Transverse colon (tissue), 4 donors: ENCODE data around the gene TMEM200C. TPM values are rescaled to one million over a fixed set of nuclear protein-coding genes. Genes with fewer than 3 reads are reported as not detected.

Source experiments
- DNase-seq: peaks from one replicate; pipeline ENCODE4 v3.0.0-alpha.2; 2019
- H3K27ac ChIP-seq, 4 donors: fragments of 200-600 bp; sonication (generic); 2 replicates each; pipeline ENCODE4 v1.5.1; 2016 to 2018; ENCODE audit warnings: inconsistent platforms in 4 of 4
- H3K27me3 ChIP-seq: fragments of 200-600 bp; sonication (generic); 2 replicates; pipeline ENCODE4 v1.5.1; 2017; ENCODE audit warnings: inconsistent platforms
- H3K36me3 ChIP-seq, 4 donors: fragments of 200-600 bp; sonication (generic); 2 replicates each; pipeline ENCODE4 v1.5.1; 2017 to 2019; ENCODE audit warnings: inconsistent platforms in 4 of 4
- H3K4me1 ChIP-seq, 4 donors: fragments of 200-600 bp; sonication (generic); 2 replicates each; pipeline ENCODE4 v1.5.1; 2017 to 2020; ENCODE audit warnings: inconsistent platforms in 4 of 4
- H3K4me3 ChIP-seq, 4 donors: fragments of 200-600 bp; sonication (generic); 1 replicate in 1 of 4; 2 replicates in 3 of 4; pipeline versions ENCODE4 v1.5.1 to v1.6.1; 2017 to 2019; ENCODE audit warnings: inconsistent platforms in 4 of 4
- H3K9me3 ChIP-seq, 2 donors: fragments of 200-600 bp; sonication (generic); 2 replicates each; pipeline ENCODE4 v1.5.1; 2017 to 2019; ENCODE audit warnings: inconsistent platforms in 2 of 2
- EP300 ChIP-seq: sonication (generic); formaldehyde crosslinking; IDR thresholded peaks from one replicate; pipeline ENCODE4 v1.6.1; 2017; ENCODE audit warnings: antibody characterized with exemption, low read depth
- POLR2A ChIP-seq: fragments of 450-650 bp; IDR thresholded peaks from one replicate; pipeline ENCODE4 v1.6.1; 2016; ENCODE audit warnings: antibody characterized with exemption, mild to moderate bottlenecking, moderate library complexity
- POLR2AphosphoS5 ChIP-seq, 3 donors: sonication (generic); formaldehyde crosslinking; IDR thresholded peaks; one replicate each; pipeline ENCODE4 v1.6.1; 2016; ENCODE audit warnings: antibody characterized with exemption in 3 of 3
- WGBS, 2 donors: methylation state at CpG; one replicate each; pipeline ENCODE4 v1.1.5; 2018; ENCODE audit warnings: low coverage in 1 of 2; 5-methylcytosine and 5-hydroxymethylcytosine counted together
- in situ Hi-C, 4 donors: fragments of 200-750 bp; cut with MboI; loops; one replicate each; pipeline versions ENCODE4 v1.15.0 to v1.15.1; 2017; ENCODE audit warnings: low sequenced_read_pairs in 3 of 4, low pct_ligation_motif_present in 1 of 4, low pct_unique_long_range_greater_than_20kb in 1 of 4
- intact Hi-C: fragments of 100-400 bp; cut with DNase I; formaldehyde crosslinking; loops from one replicate; pipeline ENCODE4 v1.15.1; 2023; ENCODE audit warnings: low total_unique reads
- total RNA-seq, 4 donors: library from RNA; depleted of rRNA; stranded (reverse); fragments of >200 nt; gene quantifications; one replicate each; pipeline ENCODE4 v1.1.0, GENCODE V29; 2016
- TF ChIP-seq, protein P1 (sequence below), 5 experiments: fragments of 200-600 bp in 3 of 5; fragments of 450-650 bp in 2 of 5; sonication (generic) in 3 of 5; IDR thresholded peaks; 1 replicate in 2 of 5; 2 replicates in 3 of 5; pipeline ENCODE4 v1.5.1; 2016 to 2017; ENCODE audit warnings: antibody characterized with exemption in 5 of 5, inconsistent platforms in 3 of 5, mild to moderate bottlenecking in 2 of 5, moderate library complexity in 1 of 5

The TMEM200C gene
- total RNA-seq, 4 donors from 2014 or later: 0.14 to 3.7 (median 0.58) TPM

DNA sequence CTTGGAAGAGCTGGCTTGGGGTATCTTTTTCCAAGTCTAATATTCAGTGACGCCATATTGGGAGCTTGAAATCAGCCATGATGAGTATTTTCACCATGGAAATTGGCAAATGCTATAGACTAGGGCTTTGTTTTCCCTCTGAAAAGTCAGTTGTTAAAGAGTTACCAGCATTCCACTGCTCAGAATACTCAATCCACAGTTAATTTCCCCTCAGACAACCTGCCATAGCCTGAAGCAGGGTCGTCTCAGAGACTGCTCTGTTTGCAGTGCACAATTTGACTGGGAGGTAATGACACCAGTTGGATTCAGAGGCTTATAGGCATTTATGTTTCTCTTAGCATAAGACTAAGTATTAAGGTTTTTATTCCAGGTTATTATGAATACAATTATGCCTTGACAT lies 35.5 kb upstream of the TMEM200C start:
- TF ChIP-seq, protein P1, sequence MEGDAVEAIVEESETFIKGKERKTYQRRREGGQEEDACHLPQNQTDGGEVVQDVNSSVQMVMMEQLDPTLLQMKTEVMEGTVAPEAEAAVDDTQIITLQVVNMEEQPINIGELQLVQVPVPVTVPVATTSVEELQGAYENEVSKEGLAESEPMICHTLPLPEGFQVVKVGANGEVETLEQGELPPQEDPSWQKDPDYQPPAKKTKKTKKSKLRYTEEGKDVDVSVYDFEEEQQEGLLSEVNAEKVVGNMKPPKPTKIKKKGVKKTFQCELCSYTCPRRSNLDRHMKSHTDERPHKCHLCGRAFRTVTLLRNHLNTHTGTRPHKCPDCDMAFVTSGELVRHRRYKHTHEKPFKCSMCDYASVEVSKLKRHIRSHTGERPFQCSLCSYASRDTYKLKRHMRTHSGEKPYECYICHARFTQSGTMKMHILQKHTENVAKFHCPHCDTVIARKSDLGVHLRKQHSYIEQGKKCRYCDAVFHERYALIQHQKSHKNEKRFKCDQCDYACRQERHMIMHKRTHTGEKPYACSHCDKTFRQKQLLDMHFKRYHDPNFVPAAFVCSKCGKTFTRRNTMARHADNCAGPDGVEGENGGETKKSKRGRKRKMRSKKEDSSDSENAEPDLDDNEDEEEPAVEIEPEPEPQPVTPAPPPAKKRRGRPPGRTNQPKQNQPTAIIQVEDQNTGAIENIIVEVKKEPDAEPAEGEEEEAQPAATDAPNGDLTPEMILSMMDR (IDR thresholded peaks at IDR 0.05): no peak
- TF ChIP-seq POLR2A (no peak), POLR2AphosphoS5 (IDR thresholded peaks at IDR 0.05) (no peak), EP300 (no peak)
- no peaks in the 10 kb centered on the region for H3K27me3 ChIP-seq
- intact Hi-C loops (loop anchor here (1.0 kb wide), 1 partner anchor 20 kb away; no protein-coding TSS in a partner anchor), in situ Hi-C loops (no loop called here)
- no peak for DNase-seq
- no peaks in the 10 kb centered on the region for H3K9me3 ChIP-seq
- 0 to 50% methylated on average over 1 to 2 of the region's 2 CpGs for WGBS, 2 donors
- H3K36me3 ChIP-seq: no peaks in the 10 kb centered on the region
- no peak overlapping the region for H3K27ac ChIP-seq
- H3K4me3 ChIP-seq: no peak overlapping the region
- H3K4me1 ChIP-seq: no peaks in the 10 kb centered on the region

DNA sequence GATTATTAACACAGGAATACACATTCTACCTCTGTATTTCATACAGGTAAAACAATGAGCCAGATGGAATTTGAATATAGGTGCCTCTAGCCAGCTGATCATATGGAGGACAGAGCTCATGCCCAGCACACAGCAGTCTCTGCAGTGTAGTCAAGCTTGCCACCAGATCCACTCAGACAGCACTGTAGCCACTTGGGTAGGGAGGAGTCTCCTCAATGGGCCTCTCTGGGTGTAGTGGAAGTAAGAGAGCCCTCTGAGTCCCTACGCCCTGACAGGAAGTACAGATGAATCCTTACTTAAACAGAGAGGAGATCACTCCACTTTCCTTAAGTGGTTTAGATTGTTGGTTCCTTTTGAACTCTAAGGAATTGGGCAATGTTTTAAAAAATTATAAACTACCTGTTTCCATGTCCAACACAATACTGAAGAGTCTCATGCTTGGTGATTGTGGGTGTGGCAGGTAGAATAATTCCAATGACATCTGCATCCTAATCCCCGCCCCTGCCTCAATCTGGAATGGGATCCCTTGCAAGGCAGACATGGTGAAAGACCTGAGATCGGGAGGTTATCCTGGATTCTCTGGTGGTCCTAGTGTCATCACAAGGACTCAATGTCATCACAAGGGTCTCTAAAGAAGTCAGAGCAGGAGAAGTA lies 23.0 kb upstream of the TMEM200C start:
- DNase-seq: no peak
- H3K36me3 ChIP-seq: no peaks in the 10 kb centered on the region
- TF ChIP-seq POLR2AphosphoS5 (IDR thresholded peaks at IDR 0.05) (no peak), POLR2A (no peak), EP300 (no peak)
- TF ChIP-seq, protein P1 (IDR thresholded peaks at IDR 0.05): no peak
- 69 to 81% methylated on average over 2 to 3 of the region's 3 CpGs for WGBS, 2 donors
- H3K9me3 ChIP-seq: no peaks in the 10 kb centered on the region
- H3K4me3 ChIP-seq: no peak overlapping the region
- in situ Hi-C loops (no loop called here), intact Hi-C loops (no loop called here)
- H3K4me1 ChIP-seq: no peaks in the 10 kb centered on the region
- no peak overlapping the region for H3K27ac ChIP-seq
- no peaks in the 10 kb centered on the region for H3K27me3 ChIP-seq

DNA sequence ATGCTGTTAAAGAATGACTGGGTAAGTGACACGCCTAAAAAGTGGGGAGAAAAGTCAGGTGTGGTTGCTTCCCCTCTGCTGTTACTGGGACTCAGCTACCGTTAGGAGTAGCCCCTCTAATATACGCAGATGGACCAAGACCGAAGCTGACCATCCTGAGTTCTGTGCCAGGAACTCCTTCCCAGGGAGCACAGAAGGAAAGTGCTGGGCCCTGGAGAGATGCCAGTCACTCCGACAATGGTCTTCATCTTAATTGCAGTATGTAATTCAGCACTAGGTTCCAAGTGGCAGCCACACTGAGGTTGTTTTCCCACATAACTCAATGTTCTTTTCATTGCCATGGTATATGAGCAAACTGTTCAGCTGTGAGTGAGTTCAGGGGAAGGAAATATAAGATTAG lies 19.6 kb upstream of the TMEM200C start:
- no peak for DNase-seq
- TF ChIP-seq, protein P1 (IDR thresholded peaks at IDR 0.05): no peak
- no peak for TF ChIP-seq POLR2A
- no peak for TF ChIP-seq EP300
- no peak for TF ChIP-seq POLR2AphosphoS5 (IDR thresholded peaks at IDR 0.05)
- in situ Hi-C loops (no loop called here), intact Hi-C loops (no loop called here)
- Histone ChIP-seq H3K9me3 (no peaks in the 10 kb centered on the region), H3K36me3 (no peaks in the 10 kb centered on the region), H3K27ac (no peak overlapping the region), H3K4me1 (no peaks in the 10 kb centered on the region), H3K27me3 (no peaks in the 10 kb centered on the region), H3K4me3 (no peak overlapping the region)
- WGBS, 2 donors: 43 to 61% methylated on average over 1 to 5 of the region's 5 CpGs

DNA sequence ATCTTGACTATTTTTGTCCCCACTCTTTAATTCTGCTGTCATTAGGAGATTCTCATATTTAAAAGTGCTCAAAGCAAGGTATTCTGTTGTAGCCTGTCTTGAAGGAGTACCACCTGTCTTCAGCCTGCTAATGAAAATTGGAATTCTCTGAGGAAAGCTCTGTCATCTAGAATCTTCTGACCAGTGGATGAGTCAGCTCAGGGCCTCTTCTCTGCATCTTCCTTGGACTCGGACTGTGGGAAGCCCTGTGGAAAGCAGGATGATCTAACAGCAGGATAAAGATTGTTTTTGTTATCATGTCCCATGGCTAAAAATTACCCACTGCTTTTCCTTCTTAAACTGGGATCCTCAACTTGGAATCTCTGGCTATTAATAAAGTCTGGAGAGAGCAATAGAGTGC lies 18.7 kb upstream of the TMEM200C start:
- Histone ChIP-seq H3K4me3 (no peak overlapping the region), H3K27me3 (no peaks in the 10 kb centered on the region), H3K9me3 (no peaks in the 10 kb centered on the region), H3K36me3 (no peaks in the 10 kb centered on the region), H3K4me1 (no peaks in the 10 kb centered on the region), H3K27ac (no peak overlapping the region)
- TF ChIP-seq, protein P1 (IDR thresholded peaks at IDR 0.05): no peak
- no peak for TF ChIP-seq POLR2AphosphoS5 (IDR thresholded peaks at IDR 0.05)
- in situ Hi-C loops (no loop called here), intact Hi-C loops (no loop called here)
- no peak for DNase-seq
- WGBS, 2 donors: 68 to 100% methylated on average over 1 of the region's 1 CpG
